ENCODE results near the gene APOC3. TPM values are rescaled to one million over a fixed set of nuclear protein-coding genes. Genes with fewer than 3 reads are reported as not detected.

Gene APOC3
- total RNA-seq, 1 experiment from 2014 or later: not detected

DNA sequence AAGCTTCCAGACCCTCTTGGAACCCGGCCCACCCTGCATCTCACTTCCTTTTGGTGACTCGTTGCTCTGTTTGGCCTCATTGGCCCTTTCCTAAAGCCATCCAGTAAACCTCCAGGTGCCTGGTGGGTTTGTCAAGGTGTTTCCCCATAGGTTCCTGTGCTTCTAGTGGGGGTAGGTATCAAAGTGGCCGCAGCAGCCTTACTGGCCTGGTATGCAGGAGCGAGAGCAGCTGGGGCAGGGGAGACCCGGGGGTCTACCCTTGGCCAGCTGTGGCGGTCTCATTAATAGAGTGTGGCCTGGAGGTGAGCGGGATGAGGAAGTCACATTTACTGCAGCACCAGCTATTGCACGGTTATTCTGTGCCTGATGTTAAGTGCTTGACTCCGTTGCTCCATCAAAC lies 10.7 kb upstream of the APOC3 start:
- no peaks in the 10 kb centered on the region for H3K79me2 ChIP-seq (ENCODE audit: insufficient read depth, low read length)
- H3K27me3 ChIP-seq (ENCODE audit: insufficient read depth, low read length): no peaks in the 10 kb centered on the region
- H4K91ac ChIP-seq (ENCODE audit: insufficient read length, low read depth, low read length): no peak overlapping the region
- Mint-ChIP-seq H3K36me3 (ENCODE audit: insufficient read depth in 1 of 3, low read depth in 3 of 3) (no peaks in the 10 kb centered on the region), H3K4me3 (no peak overlapping the region), H3K9me3 (no peaks in the 10 kb centered on the region), H3K4me1 (peaks cover 5 to 6% of the 10 kb centered on the region in 2 experiments; a peak in 3 of 4 replicates), H3K27me3 (ENCODE audit: low read depth) (peaks cover 6% of the 10 kb centered on the region), H3K27ac (no peak overlapping the region)
- H3K4me1 ChIP-seq (ENCODE audit: insufficient read depth, low read length): no peaks in the 10 kb centered on the region; the same call in 1 of the 2 replicates
- no peak overlapping the region for H3K9ac ChIP-seq (ENCODE audit: extremely low read depth, insufficient read length, low read length)
- no peak overlapping the region for H3K14ac ChIP-seq (ENCODE audit: insufficient read depth, low read length)
- H3K9me3 ChIP-seq (ENCODE audit: control insufficient read depth, low read depth, low read length): no peaks in the 10 kb centered on the region
- H2AK5ac ChIP-seq (ENCODE audit: insufficient read length, low read length): no peak overlapping the region
- H3T11ph ChIP-seq (ENCODE audit: low read length): no peak overlapping the region
- H3K23me2 ChIP-seq (ENCODE audit: insufficient read length, low read depth, low read length, poor library complexity, severe bottlenecking): peaks cover 2% of the 10 kb centered on the region
- H3K56ac ChIP-seq (ENCODE audit: insufficient read length, low read depth, low read length): no peak overlapping the region
- no peak overlapping the region for H3K18ac ChIP-seq (ENCODE audit: insufficient read length, low read depth, low read length)
- H4K20me1 ChIP-seq (ENCODE audit: control insufficient read depth, insufficient read depth, insufficient read length): no peaks in the 10 kb centered on the region
- no peak overlapping the region for H3K4ac ChIP-seq (ENCODE audit: low read depth, low read length)
- H2BK5ac ChIP-seq (ENCODE audit: insufficient read length, low read length): no peak overlapping the region
- H2BK15ac ChIP-seq (ENCODE audit: low read depth, low read length): no peak overlapping the region
- no peak for DNase-seq
- no peaks in the 10 kb centered on the region for H3K79me1 ChIP-seq (ENCODE audit: insufficient read depth, low read depth, low read length, poor library complexity, severe bottlenecking)
- no peak overlapping the region for H2BK20ac ChIP-seq (ENCODE audit: low read depth, low read length, poor library complexity, severe bottlenecking)
- H3K27ac ChIP-seq (ENCODE audit: insufficient read length, low read depth, low read length): no peak overlapping the region
- H3K23ac ChIP-seq (ENCODE audit: insufficient read length, low read depth, low read length): no peak overlapping the region
- no peak overlapping the region for H4K8ac ChIP-seq (replicated peaks; ENCODE audit: insufficient read length, low read depth, low read length)
- H2BK12ac ChIP-seq (ENCODE audit: insufficient read length, low read depth, low read length): no peak overlapping the region
- no peak overlapping the region for H2AFZ ChIP-seq (ENCODE audit: low read length)
- WGBS (ENCODE audit: extremely low coverage, insufficient read length, low lambda C conversion rate): no CpG with 5 or more reads among the region's 9 CpGs
- no peak overlapping the region for H3K4me2 ChIP-seq (ENCODE audit: insufficient read depth, insufficient read length, low read length)
- no peak overlapping the region for H4K5ac ChIP-seq (ENCODE audit: insufficient read length, low read depth, low read length)
- H2BK120ac ChIP-seq (ENCODE audit: low read depth, low read length, poor library complexity, severe bottlenecking): no peak overlapping the region
- TF ChIP-seq, protein P1, sequence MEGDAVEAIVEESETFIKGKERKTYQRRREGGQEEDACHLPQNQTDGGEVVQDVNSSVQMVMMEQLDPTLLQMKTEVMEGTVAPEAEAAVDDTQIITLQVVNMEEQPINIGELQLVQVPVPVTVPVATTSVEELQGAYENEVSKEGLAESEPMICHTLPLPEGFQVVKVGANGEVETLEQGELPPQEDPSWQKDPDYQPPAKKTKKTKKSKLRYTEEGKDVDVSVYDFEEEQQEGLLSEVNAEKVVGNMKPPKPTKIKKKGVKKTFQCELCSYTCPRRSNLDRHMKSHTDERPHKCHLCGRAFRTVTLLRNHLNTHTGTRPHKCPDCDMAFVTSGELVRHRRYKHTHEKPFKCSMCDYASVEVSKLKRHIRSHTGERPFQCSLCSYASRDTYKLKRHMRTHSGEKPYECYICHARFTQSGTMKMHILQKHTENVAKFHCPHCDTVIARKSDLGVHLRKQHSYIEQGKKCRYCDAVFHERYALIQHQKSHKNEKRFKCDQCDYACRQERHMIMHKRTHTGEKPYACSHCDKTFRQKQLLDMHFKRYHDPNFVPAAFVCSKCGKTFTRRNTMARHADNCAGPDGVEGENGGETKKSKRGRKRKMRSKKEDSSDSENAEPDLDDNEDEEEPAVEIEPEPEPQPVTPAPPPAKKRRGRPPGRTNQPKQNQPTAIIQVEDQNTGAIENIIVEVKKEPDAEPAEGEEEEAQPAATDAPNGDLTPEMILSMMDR (conservative IDR thresholded peaks at IDR 0.05): no peak
